ENCODE measurements around the gene ARNT2.
A peak's percentile ranks its signal among the peaks of the same experiment; 100 is the strongest.

ARNT2 gene

GRCh38 chr15:80580536-80581260 lies 176.5 kb downstream of the ARNT2 start:
- no peak for DNase-seq

- DNase-seq: no peak
These were observed 177.8 kb downstream of the ARNT2 start for GRCh38 chr15:80581976-80582375.

- no peak for DNase-seq
These were observed 178.7 kb downstream of the ARNT2 start for GRCh38 chr15:80582816-80583423.

- DNase-seq: no peak
These were observed 180.4 kb downstream of the ARNT2 start for GRCh38 chr15:80584561-80584964.

GRCh38 chr15:80584973-80585525 lies 180.9 kb downstream of the ARNT2 start:
- no peak for DNase-seq

- DNase-seq: peak; percentile 4
These were observed 181.4 kb downstream of the ARNT2 start for GRCh38 chr15:80585544-80586018.

GRCh38 chr15:80586161-80586560 lies 182.0 kb downstream of the ARNT2 start:
- no peak for DNase-seq

- no peak for DNase-seq
These were observed 182.8 kb downstream of the ARNT2 start for GRCh38 chr15:80587007-80587406.

GRCh38 chr15:80587816-80588456 lies 183.8 kb downstream of the ARNT2 start:
- no peak for DNase-seq

- DNase-seq: peak; percentile 2
These were observed 184.6 kb downstream of the ARNT2 start for GRCh38 chr15:80588801-80589200.

GRCh38 chr15:80590761-80591355 lies 186.7 kb downstream of the ARNT2 start:
- no peak for DNase-seq

GRCh38 chr15:80591471-80591870 lies 187.3 kb downstream of the ARNT2 start:
- no peak for DNase-seq

- no peak for DNase-seq
These were observed 188.0 kb downstream of the ARNT2 start for GRCh38 chr15:80591938-80592825.

GRCh38 chr15:80593486-80594030 lies 189.4 kb downstream of the ARNT2 start:
- DNase-seq: no peak

- DNase-seq: no peak
These were observed 190.1 kb downstream of the ARNT2 start for GRCh38 chr15:80594091-80594889.

- DNase-seq: no peak
These were observed 191.2 kb downstream of the ARNT2 start for GRCh38 chr15:80595396-80595795.

GRCh38 chr15:80596521-80596976 lies 192.4 kb downstream of the ARNT2 start:
- DNase-seq: no peak

GRCh38 chr15:80597076-80597475 lies 192.9 kb downstream of the ARNT2 start:
- no peak for DNase-seq

- no peak for DNase-seq
These were observed 195.2 kb downstream of the ARNT2 start for GRCh38 chr15:80599359-80599758.

GRCh38 chr15:80600626-80601025 lies 196.4 kb downstream of the ARNT2 start:
- DNase-seq: no peak

GRCh38 chr15:80601256-80601655 lies 197.1 kb downstream of the ARNT2 start:
- DNase-seq: no peak

All from NCI-H345 (cell line).